Astrocyte (in vitro differentiated cells and primary cell): Measurements from ENCODE around the gene TRIM7.

Experiments used
- EZH2 ChIP-seq: IDR thresholded peaks from 2 replicates; pipeline ENCODE4 v1.6.1; 2012; ENCODE audit warnings: mild to moderate bottlenecking, low read length, inconsistent platforms; ENCODE audit not compliant: insufficient read depth
- TF ChIP-seq, protein P1 (sequence below): IDR thresholded peaks from 2 replicates; pipeline ENCODE4 v1.5.1; 2011; ENCODE audit warnings: low read depth, mild to moderate bottlenecking, inconsistent platforms, low read length, moderate library complexity; ENCODE audit not compliant: insufficient read depth

- no peak for TF ChIP-seq EZH2
- TF ChIP-seq, protein P1, sequence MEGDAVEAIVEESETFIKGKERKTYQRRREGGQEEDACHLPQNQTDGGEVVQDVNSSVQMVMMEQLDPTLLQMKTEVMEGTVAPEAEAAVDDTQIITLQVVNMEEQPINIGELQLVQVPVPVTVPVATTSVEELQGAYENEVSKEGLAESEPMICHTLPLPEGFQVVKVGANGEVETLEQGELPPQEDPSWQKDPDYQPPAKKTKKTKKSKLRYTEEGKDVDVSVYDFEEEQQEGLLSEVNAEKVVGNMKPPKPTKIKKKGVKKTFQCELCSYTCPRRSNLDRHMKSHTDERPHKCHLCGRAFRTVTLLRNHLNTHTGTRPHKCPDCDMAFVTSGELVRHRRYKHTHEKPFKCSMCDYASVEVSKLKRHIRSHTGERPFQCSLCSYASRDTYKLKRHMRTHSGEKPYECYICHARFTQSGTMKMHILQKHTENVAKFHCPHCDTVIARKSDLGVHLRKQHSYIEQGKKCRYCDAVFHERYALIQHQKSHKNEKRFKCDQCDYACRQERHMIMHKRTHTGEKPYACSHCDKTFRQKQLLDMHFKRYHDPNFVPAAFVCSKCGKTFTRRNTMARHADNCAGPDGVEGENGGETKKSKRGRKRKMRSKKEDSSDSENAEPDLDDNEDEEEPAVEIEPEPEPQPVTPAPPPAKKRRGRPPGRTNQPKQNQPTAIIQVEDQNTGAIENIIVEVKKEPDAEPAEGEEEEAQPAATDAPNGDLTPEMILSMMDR = no peak
Observed at GRCh38 chr5:181173027-181173419, 32.0 kb downstream of the TRIM7 start.
